Transverse colon (tissue), 4 donors: ENCODE results near the gene PRDM11. TPM values are rescaled to one million over a fixed set of nuclear protein-coding genes. Genes with fewer than 3 reads are reported as not detected.

Experiments used
- DNase-seq: peaks from one replicate; pipeline ENCODE4 v3.0.0-alpha.2; 2019
- H3K27ac ChIP-seq, 4 donors: fragments of 200-600 bp; sonication (generic); 2 replicates each; pipeline ENCODE4 v1.5.1; 2016 to 2018; ENCODE audit warnings: inconsistent platforms in 4 of 4
- H3K27me3 ChIP-seq: fragments of 200-600 bp; sonication (generic); 2 replicates; pipeline ENCODE4 v1.5.1; 2017; ENCODE audit warnings: inconsistent platforms
- H3K36me3 ChIP-seq, 4 donors: fragments of 200-600 bp; sonication (generic); 2 replicates each; pipeline ENCODE4 v1.5.1; 2017 to 2019; ENCODE audit warnings: inconsistent platforms in 4 of 4
- H3K4me1 ChIP-seq, 4 donors: fragments of 200-600 bp; sonication (generic); 2 replicates each; pipeline ENCODE4 v1.5.1; 2017 to 2020; ENCODE audit warnings: inconsistent platforms in 4 of 4
- H3K4me3 ChIP-seq, 4 donors: fragments of 200-600 bp; sonication (generic); 1 replicate in 1 of 4; 2 replicates in 3 of 4; pipeline versions ENCODE4 v1.5.1 to v1.6.1; 2017 to 2019; ENCODE audit warnings: inconsistent platforms in 4 of 4
- H3K9me3 ChIP-seq, 2 donors: fragments of 200-600 bp; sonication (generic); 2 replicates each; pipeline ENCODE4 v1.5.1; 2017 to 2019; ENCODE audit warnings: inconsistent platforms in 2 of 2
- EP300 ChIP-seq: sonication (generic); formaldehyde crosslinking; IDR thresholded peaks from one replicate; pipeline ENCODE4 v1.6.1; 2017; ENCODE audit warnings: antibody characterized with exemption, low read depth
- POLR2A ChIP-seq: fragments of 450-650 bp; IDR thresholded peaks from one replicate; pipeline ENCODE4 v1.6.1; 2016; ENCODE audit warnings: antibody characterized with exemption, mild to moderate bottlenecking, moderate library complexity
- POLR2AphosphoS5 ChIP-seq, 3 donors: sonication (generic); formaldehyde crosslinking; IDR thresholded peaks; one replicate each; pipeline ENCODE4 v1.6.1; 2016; ENCODE audit warnings: antibody characterized with exemption in 3 of 3
- WGBS, 2 donors: methylation state at CpG; one replicate each; pipeline ENCODE4 v1.1.5; 2018; ENCODE audit warnings: low coverage in 1 of 2; 5-methylcytosine and 5-hydroxymethylcytosine counted together
- in situ Hi-C, 4 donors: fragments of 200-750 bp; cut with MboI; loops; one replicate each; pipeline versions ENCODE4 v1.15.0 to v1.15.1; 2017; ENCODE audit warnings: low sequenced_read_pairs in 3 of 4, low pct_ligation_motif_present in 1 of 4, low pct_unique_long_range_greater_than_20kb in 1 of 4
- intact Hi-C: fragments of 100-400 bp; cut with DNase I; formaldehyde crosslinking; loops from one replicate; pipeline ENCODE4 v1.15.1; 2023; ENCODE audit warnings: low total_unique reads
- total RNA-seq, 4 donors: library from RNA; depleted of rRNA; stranded (reverse); fragments of >200 nt; gene quantifications; one replicate each; pipeline ENCODE4 v1.1.0, GENCODE V29; 2016
- TF ChIP-seq, protein P1 (sequence below), 5 experiments: fragments of 200-600 bp in 3 of 5; fragments of 450-650 bp in 2 of 5; sonication (generic) in 3 of 5; IDR thresholded peaks; 1 replicate in 2 of 5; 2 replicates in 3 of 5; pipeline ENCODE4 v1.5.1; 2016 to 2017; ENCODE audit warnings: antibody characterized with exemption in 5 of 5, inconsistent platforms in 3 of 5, mild to moderate bottlenecking in 2 of 5, moderate library complexity in 1 of 5

The PRDM11 gene
- total RNA-seq, 4 donors from 2014 or later, result 5.0 to 11.2 (median 7.9) TPM

DNA sequence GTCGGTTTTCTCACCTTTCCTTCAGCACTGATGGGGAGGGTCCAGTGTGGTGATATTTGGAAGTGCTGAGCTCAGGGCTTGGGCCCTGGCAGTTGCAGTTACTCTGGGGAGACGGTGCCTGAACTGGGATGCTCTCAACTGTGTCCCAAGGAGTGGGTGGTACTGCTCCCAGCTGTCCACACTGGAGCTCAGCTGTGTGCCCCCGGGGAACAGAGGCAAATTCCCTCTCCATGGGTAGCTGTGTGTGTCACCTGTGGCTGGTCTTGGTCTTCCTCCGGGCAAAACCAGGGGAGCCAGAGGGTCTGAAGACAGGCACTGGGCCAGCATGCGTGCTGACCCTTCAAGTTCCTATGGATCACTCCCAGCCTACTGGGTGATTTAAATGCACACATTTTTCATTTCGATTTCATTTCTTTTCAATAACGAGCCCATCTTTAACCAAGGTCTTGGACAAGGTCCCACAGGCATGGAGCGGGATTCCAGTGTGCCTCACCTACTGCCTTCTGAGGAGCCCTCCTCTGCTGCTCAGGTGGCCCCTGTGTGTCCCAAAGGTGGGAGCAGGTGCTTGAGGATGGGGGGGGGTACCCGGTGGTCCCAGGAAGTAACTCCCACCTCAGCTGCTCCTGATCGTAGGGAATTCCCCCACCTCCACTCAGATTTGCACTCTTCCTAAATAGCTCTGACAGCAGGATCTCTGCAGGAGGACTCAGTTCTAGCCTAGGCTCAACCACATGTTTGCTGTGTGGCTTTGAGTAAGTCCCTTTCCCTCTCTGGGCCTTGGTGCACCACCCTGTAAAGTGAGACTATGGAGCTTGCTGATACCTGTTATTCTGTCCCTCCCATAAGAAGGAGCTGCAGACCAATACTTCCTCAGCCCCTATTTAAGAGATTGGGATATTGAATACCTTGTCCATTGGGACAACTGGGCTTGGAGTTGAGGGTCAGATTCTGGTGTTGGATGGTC lies 16.8 kb downstream of the PRDM11 start:
- in situ Hi-C loops, result no loop called here
- no peak for DNase-seq
- 84 to 90% methylated on average over 2 to 10 of the region's 10 CpGs for WGBS, 2 donors
- TF ChIP-seq, protein P1, sequence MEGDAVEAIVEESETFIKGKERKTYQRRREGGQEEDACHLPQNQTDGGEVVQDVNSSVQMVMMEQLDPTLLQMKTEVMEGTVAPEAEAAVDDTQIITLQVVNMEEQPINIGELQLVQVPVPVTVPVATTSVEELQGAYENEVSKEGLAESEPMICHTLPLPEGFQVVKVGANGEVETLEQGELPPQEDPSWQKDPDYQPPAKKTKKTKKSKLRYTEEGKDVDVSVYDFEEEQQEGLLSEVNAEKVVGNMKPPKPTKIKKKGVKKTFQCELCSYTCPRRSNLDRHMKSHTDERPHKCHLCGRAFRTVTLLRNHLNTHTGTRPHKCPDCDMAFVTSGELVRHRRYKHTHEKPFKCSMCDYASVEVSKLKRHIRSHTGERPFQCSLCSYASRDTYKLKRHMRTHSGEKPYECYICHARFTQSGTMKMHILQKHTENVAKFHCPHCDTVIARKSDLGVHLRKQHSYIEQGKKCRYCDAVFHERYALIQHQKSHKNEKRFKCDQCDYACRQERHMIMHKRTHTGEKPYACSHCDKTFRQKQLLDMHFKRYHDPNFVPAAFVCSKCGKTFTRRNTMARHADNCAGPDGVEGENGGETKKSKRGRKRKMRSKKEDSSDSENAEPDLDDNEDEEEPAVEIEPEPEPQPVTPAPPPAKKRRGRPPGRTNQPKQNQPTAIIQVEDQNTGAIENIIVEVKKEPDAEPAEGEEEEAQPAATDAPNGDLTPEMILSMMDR (IDR thresholded peaks at IDR 0.05), result no peak
- TF ChIP-seq EP300 (no peak), POLR2AphosphoS5 (IDR thresholded peaks at IDR 0.05) (no peak), POLR2A (no peak)
- Histone ChIP-seq H3K4me1 (peaks cover 10 to 18% (median 14%) of the 10 kb centered on the region in 4 donors), H3K27me3 (no peaks in the 10 kb centered on the region), H3K9me3 (no peaks in the 10 kb centered on the region), H3K27ac (no peak overlapping the region), H3K4me3 (no peak overlapping the region), H3K36me3 (no peaks in the 10 kb centered on the region)
- intact Hi-C loops, result no loop called here

DNA sequence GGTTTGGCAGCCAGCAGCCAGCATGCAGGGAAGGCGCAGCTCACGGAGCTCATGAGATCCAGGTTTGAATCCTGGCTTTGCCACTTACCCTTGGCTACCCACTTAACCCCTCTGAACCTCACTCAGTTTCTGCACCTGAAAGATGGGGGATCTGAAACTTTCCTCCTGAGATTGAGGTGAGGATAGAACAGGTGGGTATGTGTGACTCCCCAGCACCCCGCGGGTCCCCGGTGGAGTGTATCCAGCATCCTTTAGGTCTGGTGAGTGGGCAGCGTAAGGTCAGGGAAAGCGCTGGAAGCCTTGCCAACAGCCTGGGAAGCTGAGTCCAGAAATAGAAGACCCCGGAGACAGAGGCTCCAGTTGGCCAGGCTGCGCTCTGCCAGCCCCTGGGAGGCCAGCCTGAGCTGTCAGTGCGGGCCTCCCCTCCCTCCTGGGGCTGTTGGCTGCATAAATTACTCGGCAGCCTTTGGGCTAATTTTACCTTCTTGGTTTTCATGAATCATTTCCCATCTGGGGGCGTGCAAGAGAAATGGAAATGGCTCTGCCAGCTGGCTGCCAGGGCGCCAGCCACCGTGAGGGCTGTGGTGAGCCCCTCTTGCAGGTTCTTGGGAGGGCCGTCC lies 17.6 kb downstream of the PRDM11 start:
- no peak for TF ChIP-seq POLR2AphosphoS5 (IDR thresholded peaks at IDR 0.05)
- TF ChIP-seq EP300, result no peak
- TF ChIP-seq, protein P1 (IDR thresholded peaks at IDR 0.05), result no peak
- TF ChIP-seq POLR2A, result no peak
- H3K36me3 ChIP-seq, result no peaks in the 10 kb centered on the region
- no peaks in the 10 kb centered on the region for H3K27me3 ChIP-seq
- no peak for DNase-seq
- H3K27ac ChIP-seq, result no peak overlapping the region
- H3K4me1 ChIP-seq, result peaks cover 1 to 11% (median 5%) of the 10 kb centered on the region in 4 donors
- no peak overlapping the region for H3K4me3 ChIP-seq
- intact Hi-C loops (no loop called here), in situ Hi-C loops (no loop called here)
- no peaks in the 10 kb centered on the region for H3K9me3 ChIP-seq
- WGBS, 2 donors, result 50 to 72% methylated on average over 2 to 15 of the region's 15 CpGs

DNA sequence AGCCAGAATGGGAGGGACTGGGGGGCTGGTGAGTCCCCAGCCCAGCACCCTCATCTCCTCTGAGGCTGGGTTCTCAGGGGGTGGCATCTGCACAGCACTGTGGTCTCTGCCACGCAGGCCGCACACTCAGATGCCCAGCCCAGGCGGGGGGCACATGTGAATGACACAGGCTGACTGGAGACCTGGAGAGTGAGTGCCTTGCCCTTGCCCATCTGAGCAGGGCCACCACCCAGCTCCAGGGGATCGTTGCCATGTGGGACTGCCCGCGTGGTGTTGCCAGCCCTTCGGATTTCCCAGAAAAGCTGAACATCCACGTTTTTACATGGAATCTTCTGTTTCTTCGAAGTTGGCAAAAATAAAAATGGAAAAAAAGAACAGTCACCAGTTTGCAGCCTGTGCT lies 18.9 kb downstream of the PRDM11 start:
- WGBS, 2 donors, result 88% methylated on average over 9 of the region's 9 CpGs; no CpG with 5 or more reads in 1 of the 2 donors
- TF ChIP-seq EP300 (no peak), POLR2AphosphoS5 (IDR thresholded peaks at IDR 0.05) (no peak), POLR2A (no peak)
- TF ChIP-seq, protein P1 (IDR thresholded peaks at IDR 0.05), result no peak
- intact Hi-C loops, result no loop called here
- Histone ChIP-seq H3K4me3 (no peak overlapping the region), H3K27ac (no peak overlapping the region), H3K36me3 (no peaks in the 10 kb centered on the region), H3K27me3 (no peaks in the 10 kb centered on the region), H3K4me1 (peaks cover 0 to 11% (median 5%) of the 10 kb centered on the region in 4 donors), H3K9me3 (no peaks in the 10 kb centered on the region)
- DNase-seq, result no peak
- in situ Hi-C loops, result no loop called here

DNA sequence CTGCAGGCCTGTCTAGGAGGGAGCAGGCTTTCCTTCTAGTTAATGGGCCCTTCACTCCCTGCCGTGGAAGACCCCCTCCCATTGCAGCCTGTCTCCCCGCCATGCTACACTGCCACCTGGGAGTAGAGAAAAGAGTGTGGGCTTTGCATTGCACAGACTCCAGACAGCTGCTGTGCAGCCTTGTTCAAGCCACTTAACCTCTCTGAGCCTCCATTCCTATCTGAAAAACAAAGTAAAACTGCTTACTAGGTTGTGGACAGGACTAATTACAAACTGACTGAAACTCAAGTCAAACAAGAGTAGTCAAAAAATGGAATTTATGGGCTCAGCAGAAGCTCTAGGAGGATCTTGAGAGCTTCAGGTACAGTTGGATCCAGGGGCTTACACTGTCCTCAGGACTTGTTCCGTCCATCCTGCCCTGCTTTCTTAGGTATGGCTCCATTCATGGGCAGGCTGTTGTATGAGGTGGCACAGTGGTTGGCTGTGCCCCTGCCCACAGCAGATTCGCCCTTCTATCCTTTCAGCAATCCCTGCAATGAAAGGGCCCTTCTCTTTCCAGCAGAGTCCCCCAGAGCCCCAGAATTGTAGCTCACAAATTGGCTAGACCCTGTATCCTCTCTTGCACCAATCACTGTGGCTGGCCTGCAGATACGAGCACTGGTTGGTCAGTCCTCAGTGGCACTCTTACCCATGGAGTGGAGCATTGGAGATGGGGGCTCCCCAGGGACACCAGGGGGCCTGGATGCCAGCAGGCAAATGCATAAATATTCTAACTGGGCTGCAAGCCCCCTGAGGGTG lies 19.6 kb downstream of the PRDM11 start:
- TF ChIP-seq, protein P1 (IDR thresholded peaks at IDR 0.05), result no peak
- TF ChIP-seq EP300, result no peak
- TF ChIP-seq POLR2A, result no peak
- no peak for TF ChIP-seq POLR2AphosphoS5 (IDR thresholded peaks at IDR 0.05)
- Histone ChIP-seq H3K27me3 (no peaks in the 10 kb centered on the region), H3K4me3 (no peak overlapping the region), H3K27ac (no peak overlapping the region), H3K36me3 (no peaks in the 10 kb centered on the region), H3K9me3 (no peaks in the 10 kb centered on the region), H3K4me1 (peaks cover 0 to 11% (median 5%) of the 10 kb centered on the region in 4 donors)
- in situ Hi-C loops, result no loop called here
- no peak for DNase-seq
- 86 to 100% methylated on average over 1 to 5 of the region's 5 CpGs for WGBS, 2 donors
- intact Hi-C loops, result no loop called here
